Activated T-cell treated with anti-CD3 and anti-CD28 coated beads, Interleukin-2, amount 50 U/mL, for 72 hours (primary cell): ENCODE data around the gene CRYBG3. TPM values are rescaled to one million over a fixed set of nuclear protein-coding genes. Genes with fewer than 3 reads are reported as not detected.
"Not testable (repeated sequence)": the region's sequence is repeated elsewhere in the genome, so short reads cannot be mapped to it uniquely, and the experiment has no call there.

ENCODE experiments used
- ATAC-seq, 2 donors: fragments of 150-1000 bp; cut with Tn5 transposase; replicated peaks in 1 of 2; 2 replicates each; pipeline ENCODE4 v1.10.0; 2021; ENCODE audit warnings: moderate library complexity in 2 of 2, mild to moderate bottlenecking in 1 of 2
- DNase-seq, 2 donors: peaks; one replicate each; pipeline ENCODE4 v3.0.0; 2021 to 2022; ENCODE audit warnings: mixed read lengths in 1 of 2
- H3K27ac Mint-ChIP-seq: one replicate; pipeline ENCODE4 v1.8.0; 2022; ENCODE audit warnings: mild to moderate bottlenecking, moderate library complexity, mixed read lengths
- H3K27me3 Mint-ChIP-seq: one replicate; pipeline ENCODE4 v1.8.0; 2022; ENCODE audit warnings: low read depth, mixed read lengths
- H3K36me3 Mint-ChIP-seq, 2 donors: one replicate each; pipeline ENCODE4 v1.8.0; 2022; ENCODE audit warnings: mixed read lengths in 2 of 2, mild to moderate bottlenecking in 1 of 2; ENCODE audit not compliant: insufficient read depth in 2 of 2
- H3K4me1 Mint-ChIP-seq: one replicate; pipeline ENCODE4 v1.8.0; 2022; ENCODE audit warnings: low read depth, mixed read lengths
- H3K4me3 Mint-ChIP-seq, 2 donors: one replicate each; pipeline ENCODE4 v1.8.0; 2022; ENCODE audit warnings: mild to moderate bottlenecking in 2 of 2, mixed read lengths in 2 of 2, moderate library complexity in 2 of 2
- H3K9me3 Mint-ChIP-seq, 2 donors: one replicate each; pipeline ENCODE4 v1.8.0; 2022; ENCODE audit warnings: mixed read lengths in 2 of 2
- total RNA-seq, 2 donors: library from RNA; stranded (reverse); gene quantifications; one replicate each; pipeline ENCODE4 v1.2.3, GENCODE V29; 2022

Gene CRYBG3
- total RNA-seq, 2 donors from 2014 or later = 3.4 to 4.0 TPM

DNA sequence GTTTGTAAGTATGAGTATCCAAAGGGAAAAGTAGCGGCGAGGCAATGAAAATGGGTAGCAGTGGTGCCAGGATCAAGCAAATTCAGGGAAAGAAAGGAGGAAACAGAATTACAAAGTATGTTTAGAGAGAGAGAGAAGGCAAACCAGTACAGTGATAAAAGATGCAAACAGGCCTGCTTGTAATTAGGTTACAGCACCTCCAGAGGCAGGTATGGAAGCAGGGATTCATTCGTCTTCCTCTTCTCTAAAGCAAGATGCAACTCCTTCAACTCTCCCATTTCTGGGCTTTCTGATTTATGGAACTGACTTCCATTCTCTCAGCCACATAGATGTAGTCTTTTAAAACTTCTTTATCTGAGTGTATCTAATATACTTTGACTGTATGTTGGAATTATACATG, 68.0 kb downstream of the CRYBG3 start:
- no peak overlapping the region for H3K27ac Mint-ChIP-seq
- DNase-seq (no peak), ATAC-seq (no peak)
- no peaks in the 10 kb centered on the region for H3K9me3 Mint-ChIP-seq
- no peaks in the 10 kb centered on the region for H3K27me3 Mint-ChIP-seq
- H3K36me3 Mint-ChIP-seq = no peaks in the 10 kb centered on the region
- H3K4me1 Mint-ChIP-seq = no peaks in the 10 kb centered on the region
- H3K4me3 Mint-ChIP-seq = no peak overlapping the region

DNA sequence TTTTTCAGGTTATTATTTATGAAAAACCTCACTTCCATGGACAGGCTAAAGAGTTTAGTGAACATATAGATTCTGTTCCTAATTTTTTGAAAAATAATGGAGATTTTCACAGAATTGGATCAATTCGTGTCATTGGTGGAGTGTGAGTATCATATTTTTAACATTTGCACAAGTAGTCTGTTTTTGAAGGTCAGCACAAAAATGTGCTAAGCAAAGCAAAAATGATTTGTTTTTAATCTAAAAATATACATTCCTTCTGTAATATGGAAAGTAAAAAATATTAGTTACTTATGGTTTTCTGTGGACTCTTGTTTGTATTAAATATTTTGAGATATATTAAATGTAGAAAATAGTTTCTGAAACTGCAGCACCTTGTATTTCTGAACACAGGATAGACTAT, 71.0 kb downstream of the CRYBG3 start:
- Mint-ChIP-seq H3K36me3 (no peaks in the 10 kb centered on the region), H3K9me3 (no peaks in the 10 kb centered on the region), H3K27me3 (no peaks in the 10 kb centered on the region), H3K4me3 (no peak overlapping the region), H3K4me1 (no peaks in the 10 kb centered on the region), H3K27ac (no peak overlapping the region)
- DNase-seq (no peak), ATAC-seq (no peak)

- Mint-ChIP-seq H3K36me3 (peaks cover 0 to 2% of the 10 kb centered on the region in 2 donors), H3K4me1 (no peaks in the 10 kb centered on the region), H3K4me3 (no peak overlapping the region), H3K27ac (peak overlapping the region; percentile 65), H3K27me3 (no peaks in the 10 kb centered on the region), H3K9me3 (no peaks in the 10 kb centered on the region)
- ATAC-seq (no peak), DNase-seq (no peak)
Observed at GRCh38 chr3:97895216-97895615, 73.4 kb downstream of the CRYBG3 start.

- Mint-ChIP-seq H3K4me3 (no peak overlapping the region), H3K27ac (no peak overlapping the region), H3K27me3 (no peaks in the 10 kb centered on the region), H3K36me3 (peaks cover 0 to 2% of the 10 kb centered on the region in 2 donors), H3K4me1 (peaks cover 4% of the 10 kb centered on the region), H3K9me3 (no peaks in the 10 kb centered on the region)
- ATAC-seq (no peak), DNase-seq (no peak)
Observed at GRCh38 chr3:97896129-97896528, 74.3 kb downstream of the CRYBG3 start.

DNA sequence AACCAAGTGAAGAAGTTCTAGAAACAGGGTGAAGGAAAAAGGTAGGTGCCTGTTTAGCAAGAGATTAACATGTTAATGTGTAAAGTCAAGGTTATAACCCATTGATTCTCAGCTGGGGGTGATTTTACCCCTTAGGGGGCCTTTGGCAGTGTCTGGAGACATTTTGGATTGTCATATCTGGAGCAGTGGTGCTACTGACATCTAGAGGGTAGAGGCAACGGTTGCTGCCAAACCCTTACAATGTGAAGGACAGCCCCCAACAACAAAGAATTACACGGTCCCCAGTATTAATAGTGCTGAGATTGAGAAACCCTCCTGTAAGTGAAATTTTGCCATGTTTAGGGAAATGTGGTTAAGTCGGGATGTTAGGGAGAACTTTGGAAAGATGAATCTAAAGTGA, 74.7 kb downstream of the CRYBG3 start:
- DNase-seq = no peak
- Mint-ChIP-seq H3K36me3 (peaks cover 0 to 2% of the 10 kb centered on the region in 2 donors), H3K27ac (no peak overlapping the region), H3K9me3 (no peaks in the 10 kb centered on the region), H3K4me1 (peaks cover 8% of the 10 kb centered on the region), H3K4me3 (no peak overlapping the region), H3K27me3 (no peaks in the 10 kb centered on the region)
- ATAC-seq = no peak

- Mint-ChIP-seq H3K4me3 (no peak overlapping the region), H3K4me1 (peaks cover 11% of the 10 kb centered on the region), H3K9me3 (no peaks in the 10 kb centered on the region), H3K27ac (no peak overlapping the region), H3K36me3 (peaks cover 2 to 5% of the 10 kb centered on the region in 2 donors), H3K27me3 (no peaks in the 10 kb centered on the region)
- DNase-seq (no peak), ATAC-seq (no peak)
Observed at GRCh38 chr3:97899331-97899730, 77.5 kb downstream of the CRYBG3 start.

DNA sequence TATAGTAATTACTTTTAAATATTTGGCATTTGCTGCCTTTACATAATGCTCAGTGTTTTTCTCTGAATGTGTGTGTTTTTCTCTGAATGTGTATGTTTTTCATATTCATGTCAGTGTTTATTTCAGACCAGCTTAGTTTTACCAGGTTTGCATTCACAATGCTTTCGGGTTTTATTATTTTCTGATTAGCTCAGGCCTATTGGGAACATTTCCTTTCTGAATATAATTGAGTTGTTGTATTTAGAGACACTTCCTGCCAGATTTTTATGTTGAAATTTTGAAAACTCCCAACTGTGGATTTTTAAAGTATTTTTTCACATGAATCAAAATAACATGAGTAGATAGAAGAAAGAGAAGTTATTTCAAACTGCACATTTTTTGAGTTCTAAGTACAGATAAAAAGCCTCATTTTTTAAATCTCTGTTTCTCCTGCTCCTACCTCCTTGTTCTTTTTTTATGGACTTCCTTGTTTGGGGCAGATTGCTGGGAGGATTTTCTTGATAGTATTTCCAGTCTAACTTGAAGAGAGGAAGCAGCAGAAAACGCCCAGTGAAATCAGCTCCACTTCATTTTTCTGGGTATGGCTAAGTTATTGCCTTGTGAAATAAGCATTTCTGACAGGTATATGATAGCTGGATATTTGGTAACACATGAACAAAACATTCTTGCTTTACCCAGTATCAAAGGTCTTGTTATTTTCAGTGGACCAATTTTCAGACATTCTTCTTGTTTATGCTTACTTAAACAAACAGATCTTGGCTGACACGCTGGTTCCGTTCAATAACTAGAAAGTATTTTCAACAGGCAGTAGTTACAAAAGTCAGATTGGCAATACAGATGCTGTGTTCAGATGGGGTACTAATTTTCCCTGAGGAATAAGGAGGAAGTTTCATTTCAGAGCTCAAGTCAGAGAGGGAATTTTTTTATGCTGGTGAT, 79.8 kb downstream of the CRYBG3 start:
- H3K4me1 Mint-ChIP-seq = peaks cover 11% of the 10 kb centered on the region

GRCh38 chr3:97909830-97910229, 88.0 kb downstream of the CRYBG3 start:
- not testable (repeated sequence) for H3K27ac Mint-ChIP-seq, H3K9me3 Mint-ChIP-seq, DNase-seq, H3K27me3 Mint-ChIP-seq, ATAC-seq, H3K36me3 Mint-ChIP-seq
- Mint-ChIP-seq H3K4me1 (peaks cover 16% of the 10 kb centered on the region), H3K4me3 (peak overlapping the region in 1 of 2 donors; percentile 77)

More for the DNA sequence above, 79.8 kb downstream of the CRYBG3 start:
- Mint-ChIP-seq H3K27ac (peak overlapping the region; percentile 33), H3K4me3 (no peak overlapping the region), H3K27me3 (no peaks in the 10 kb centered on the region), H3K36me3 (peaks cover 2 to 5% of the 10 kb centered on the region in 2 donors), H3K9me3 (no peaks in the 10 kb centered on the region)
- no peak for ATAC-seq
- no peak for DNase-seq

DNA sequence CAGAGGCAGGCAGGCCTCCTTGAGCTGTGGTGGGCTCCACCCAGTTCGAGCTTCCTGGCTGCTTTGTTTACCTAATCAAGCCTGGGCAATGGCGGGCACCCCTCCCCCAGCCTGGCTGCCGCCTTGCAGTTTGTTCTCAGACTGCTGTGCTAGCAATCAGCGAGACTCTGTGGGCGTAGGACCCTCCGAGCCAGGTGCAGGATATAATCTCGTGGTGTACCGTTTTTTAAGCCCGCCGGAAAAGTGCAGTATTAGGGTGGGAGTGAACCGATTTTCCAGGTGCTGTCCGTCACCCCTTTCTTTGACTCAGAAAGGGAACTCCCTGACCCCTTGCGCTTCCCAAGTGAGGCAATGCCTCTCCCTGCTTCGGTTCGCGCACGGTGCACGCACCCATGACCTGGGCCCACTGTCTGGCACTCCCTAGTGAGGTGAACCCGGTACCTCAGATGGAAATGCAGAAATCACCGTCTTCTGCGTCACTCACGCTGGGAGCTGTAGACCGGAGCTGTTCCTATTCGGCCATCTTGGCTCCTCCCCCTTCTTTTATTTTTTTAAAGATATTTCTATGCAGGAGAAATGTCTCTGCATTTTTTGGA, 88.5 kb downstream of the CRYBG3 start:
- H3K9me3 Mint-ChIP-seq, H3K27me3 Mint-ChIP-seq, H3K36me3 Mint-ChIP-seq: not testable (repeated sequence)
- Mint-ChIP-seq H3K4me3 (peak overlapping the region; percentile 73 to 77), H3K4me1 (peaks cover 16% of the 10 kb centered on the region), H3K27ac (peak overlapping the region; percentile 89)
- ATAC-seq = peak in 1 of 2 donors; percentile 13
- DNase-seq = peak in 1 of 2 donors; percentile 17

DNA sequence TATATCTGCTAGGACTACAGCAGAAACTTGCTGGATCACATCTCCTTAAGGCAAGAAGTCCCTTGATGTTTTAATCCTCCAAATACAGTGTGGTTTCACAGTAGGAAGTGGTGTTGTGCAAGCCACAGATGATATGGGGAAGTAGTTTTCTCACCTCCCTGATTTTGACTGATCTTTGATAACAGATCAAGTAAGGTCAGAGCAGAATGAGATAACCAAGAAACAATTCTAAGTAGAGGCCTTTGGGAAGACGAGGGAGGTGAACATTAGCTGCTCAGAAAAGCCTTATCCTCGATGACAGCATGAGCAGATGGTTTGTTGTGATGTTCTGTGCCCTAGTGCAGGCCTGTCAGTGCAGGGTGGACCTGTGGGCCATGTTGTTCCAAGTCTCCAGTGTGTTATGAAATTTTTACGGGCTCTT, 89.1 kb downstream of the CRYBG3 start:
- H3K27me3 Mint-ChIP-seq = no peaks in the 10 kb centered on the region
- DNase-seq = no peak
- H3K9me3 Mint-ChIP-seq = no peaks in the 10 kb centered on the region
- ATAC-seq = peak; percentile 37 to 63
- peaks cover 16% of the 10 kb centered on the region for H3K4me1 Mint-ChIP-seq
- peak overlapping the region; percentile 73 to 77 for H3K4me3 Mint-ChIP-seq
- H3K27ac Mint-ChIP-seq = peak overlapping the region; percentile 89
- H3K36me3 Mint-ChIP-seq = no peaks in the 10 kb centered on the region

- ATAC-seq = no peak
- Mint-ChIP-seq H3K27me3 (no peaks in the 10 kb centered on the region), H3K27ac (peak overlapping the region; percentile 58), H3K4me3 (peak overlapping the region; percentile 5 to 77), H3K4me1 (peaks cover 16% of the 10 kb centered on the region), H3K36me3 (no peaks in the 10 kb centered on the region), H3K9me3 (no peaks in the 10 kb centered on the region)
- DNase-seq = no peak
Observed at GRCh38 chr3:97911459-97911858, 89.6 kb downstream of the CRYBG3 start.

DNA sequence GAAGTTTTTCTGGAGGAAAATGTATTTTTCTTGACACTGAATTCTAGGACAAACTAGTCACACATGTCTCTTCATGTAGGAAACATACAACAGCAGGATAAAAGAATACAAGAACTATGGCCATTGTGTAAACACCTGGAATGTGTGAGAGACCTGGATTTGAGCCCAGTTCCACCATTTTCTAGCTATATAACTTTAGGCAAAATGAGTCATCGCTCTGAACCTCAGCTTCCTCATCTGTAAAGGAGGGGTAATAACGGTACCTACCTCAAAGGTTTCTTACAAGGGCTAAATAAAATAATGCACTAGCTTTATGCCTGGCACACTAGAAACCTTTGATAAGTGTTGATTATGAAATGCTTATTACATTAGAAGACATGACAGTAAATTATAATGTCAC, 92.6 kb downstream of the CRYBG3 start:
- H3K4me3 Mint-ChIP-seq = no peak overlapping the region
- no peaks in the 10 kb centered on the region for H3K27me3 Mint-ChIP-seq
- H3K36me3 Mint-ChIP-seq = no peaks in the 10 kb centered on the region
- ATAC-seq (no peak), DNase-seq (no peak)
- H3K9me3 Mint-ChIP-seq = peaks cover 0 to 2% of the 10 kb centered on the region in 2 donors
- H3K27ac Mint-ChIP-seq = no peak overlapping the region
- H3K4me1 Mint-ChIP-seq = peaks cover 16% of the 10 kb centered on the region

- ATAC-seq (no peak), DNase-seq (no peak)
- H3K4me1 Mint-ChIP-seq = peaks cover 2% of the 10 kb centered on the region
- H3K9me3 Mint-ChIP-seq = peaks cover 0 to 2% of the 10 kb centered on the region in 2 donors
- H3K27me3 Mint-ChIP-seq = no peaks in the 10 kb centered on the region
- H3K4me3 Mint-ChIP-seq = no peak overlapping the region
- peaks cover 0 to 3% of the 10 kb centered on the region in 2 donors for H3K36me3 Mint-ChIP-seq
- H3K27ac Mint-ChIP-seq = no peak overlapping the region
Observed at GRCh38 chr3:97916576-97916975, 94.8 kb downstream of the CRYBG3 start.
